HCT116 (cell line): ENCODE results near the gene RUNDC1. TPM values are rescaled to one million over a fixed set of nuclear protein-coding genes. Genes with fewer than 3 reads are reported as not detected.
"Not testable (repeated sequence)": the region's sequence is repeated elsewhere in the genome, so short reads cannot be mapped to it uniquely, and the experiment has no call there.

Source experiments
- ATAC-seq: fragments of 200-7000 bp; cut with Tn5 transposase; 2 replicates; pipeline ENCODE4 v1.9.1; 2020; ENCODE audit warnings: mild to moderate bottlenecking, moderate library complexity
- BruUV-seq: library from RNA; stranded (reverse); fragments of 400-500 nt; replicated peaks from 2 replicates; lab custom pipeline; 2021; lab: Mats Ljungman, UMichigan
- CTCF ChIA-PET: fragments of 300-600 bp; sonication (Branson Sonifier 250); formaldehyde crosslinking; loops from one replicate; lab custom pipeline; 2021; ENCODE audit warnings: antibody characterized with exemption; lab: Charles Lee
- POLR2A ChIA-PET: fragments of 300-600, 350-600 bp; sonication (Branson Sonifier 250); formaldehyde crosslinking; loops from one replicate; lab custom pipeline; 2021; ENCODE audit warnings: antibody characterized with exemption; lab: Charles Lee
- RAD21 ChIA-PET, 2 experiments: fragments of 300-600 bp; sonication (Branson Sonifier 250); formaldehyde crosslinking; loops; one replicate each; lab custom pipeline; 2023; ENCODE audit warnings: low total read pairs in 2 of 2; ENCODE audit not compliant: uncharacterized antibody in 2 of 2, unreplicated experiment in 2 of 2, low non-redundant PET in 1 of 2; lab: Charles Lee
- DNase-seq: peaks from one replicate; pipeline ENCODE4 v3.0.0-alpha.2; 2010; ENCODE audit warnings: low read depth, low spot score
- H2AFZ ChIP-seq: fragments of 200-600 bp; shearing (Covaris generic), sonication (generic); 2 replicates; pipeline ENCODE4 v1.6.1; 2017; ENCODE audit warnings: low read depth, mixed run types, mixed read lengths, antibody characterized with exemption, low read length; ENCODE audit not compliant: poor library complexity, severe bottlenecking
- H3K27ac ChIP-seq: 2 replicates; pipeline ENCODE4 v1.5.1; 2012; ENCODE audit warnings: low read depth, low read length
- H3K27me3 ChIP-seq: fragments of 200-600 bp; sonication (generic); 2 replicates; pipeline ENCODE4 v1.6.1; 2016; ENCODE audit warnings: mixed run types, low read length, mixed read lengths; ENCODE audit not compliant: insufficient read depth
- H3K36me3 ChIP-seq, 2 experiments: fragments of 200-500 bp in 1 of 2; fragments of 200-600 bp in 1 of 2; sonication (Bioruptor generic) in 1 of 2; sonication (generic) in 1 of 2; 2 replicates each; pipeline versions ENCODE4 v1.5.1 to v1.6.1; 2014 to 2016; ENCODE audit warnings: low read length in 2 of 2, inconsistent platforms in 1 of 2, mixed read lengths in 1 of 2, mixed run types in 1 of 2; ENCODE audit not compliant: insufficient read depth in 2 of 2, control insufficient read depth in 1 of 2
- H3K4me1 ChIP-seq, 2 experiments: fragments of 200-600 bp in 1 of 2; sonication (generic) in 1 of 2; 2 replicates each; pipeline versions ENCODE4 v1.5.1 to v1.6.1; 2012 to 2017; ENCODE audit warnings: low read length in 2 of 2, inconsistent platforms in 1 of 2, mild to moderate bottlenecking in 1 of 2, mixed read lengths in 1 of 2, mixed run types in 1 of 2, moderate library complexity in 1 of 2; ENCODE audit not compliant: insufficient read depth in 2 of 2, control insufficient read depth in 1 of 2
- H3K4me2 ChIP-seq: fragments of 200-600 bp; sonication (generic); 2 replicates; pipeline ENCODE4 v1.6.1; 2017; ENCODE audit warnings: mixed run types, low read length, mixed read lengths
- H3K4me3 ChIP-seq, 2 experiments: fragments of 200-600 bp in 1 of 2; sonication (generic) in 1 of 2; replicated peaks in 1 of 2; 2 replicates each; pipeline ENCODE4 v1.5.1; 2011 to 2016; ENCODE audit warnings: low read length in 2 of 2, control low read depth in 1 of 2, low read depth in 1 of 2, mild to moderate bottlenecking in 1 of 2, mixed read lengths in 1 of 2, mixed run types in 1 of 2
- H3K79me2 ChIP-seq: fragments of 200-600 bp; sonication (generic); 2 replicates; pipeline ENCODE4 v1.6.1; 2017; ENCODE audit warnings: mild to moderate bottlenecking, mixed run types, low read length, moderate library complexity, mixed read lengths; ENCODE audit not compliant: insufficient read depth
- H3K9ac ChIP-seq: fragments of 200-600 bp; sonication (generic); 2 replicates; pipeline ENCODE4 v1.6.1; 2016; ENCODE audit warnings: low read length, mixed read lengths
- H3K9me2 ChIP-seq: fragments of 200-600 bp; sonication (generic), shearing (Covaris generic); 2 replicates; pipeline ENCODE4 v1.6.1; 2017; ENCODE audit warnings: mixed run types, mild to moderate bottlenecking, moderate library complexity; ENCODE audit not compliant: insufficient read depth
- H3K9me3 ChIP-seq, 2 experiments: fragments of 200-500 bp in 1 of 2; fragments of 200-600 bp in 1 of 2; sonication (Bioruptor generic) in 1 of 2; sonication (generic) in 1 of 2; 2 replicates each; pipeline ENCODE4 v1.6.1; 2014 to 2017; ENCODE audit warnings: low read length in 2 of 2, mixed read lengths in 2 of 2, inconsistent platforms in 1 of 2, low read depth in 1 of 2, mild to moderate bottlenecking in 1 of 2, mixed run types in 1 of 2, moderate library complexity in 1 of 2; ENCODE audit not compliant: control insufficient read depth in 1 of 2, insufficient read depth in 1 of 2
- H4K20me1 ChIP-seq: fragments of 200-600 bp; sonication (generic), shearing (Covaris generic); 2 replicates; pipeline ENCODE4 v1.6.1; 2017; ENCODE audit warnings: mixed run types, mild to moderate bottlenecking, moderate library complexity; ENCODE audit not compliant: insufficient read depth
- CEBPB ChIP-seq: IDR thresholded peaks from 2 replicates; pipeline ENCODE4 v1.6.1; 2012; ENCODE audit warnings: low read depth
- FOSL1 ChIP-seq: IDR thresholded peaks from 2 replicates; pipeline ENCODE4 v1.6.1; 2012; ENCODE audit warnings: low read depth
- POLR2AphosphoS5 ChIP-seq: IDR thresholded peaks from 2 replicates; pipeline ENCODE4 v1.6.1; 2011; ENCODE audit warnings: mild to moderate bottlenecking, low read depth, low read length, moderate library complexity
- RAD21 ChIP-seq: IDR thresholded peaks from 2 replicates; pipeline ENCODE4 v1.6.1; 2012; ENCODE audit warnings: low read depth, mild to moderate bottlenecking
- REST ChIP-seq: IDR thresholded peaks from 2 replicates; pipeline ENCODE4 v1.6.1; 2012; ENCODE audit warnings: low read depth
- SRF ChIP-seq: IDR thresholded peaks from 2 replicates; pipeline ENCODE4 v1.6.1; 2012; ENCODE audit warnings: low read depth
- TCF7L2 ChIP-seq: IDR thresholded peaks from 2 replicates; pipeline ENCODE4 v1.7.0; 2011; ENCODE audit warnings: borderline replicate concordance, inconsistent platforms; ENCODE audit not compliant: insufficient read depth, insufficient read length; ENCODE audit errors: extremely low read depth
- ZFX ChIP-seq: fragments of 450-650 bp; IDR thresholded peaks from 2 replicates; pipeline ENCODE4 v1.6.1; 2017
- ZNF274 ChIP-seq: fragments of 200-500 bp; sonication (Bioruptor generic); IDR thresholded peaks from 2 replicates; pipeline ENCODE4 v1.6.1; 2014; ENCODE audit warnings: mild to moderate bottlenecking, low read depth, low read length, inconsistent platforms
- intact Hi-C: fragments of 100-400 bp; cut with micrococcal nuclease; formaldehyde crosslinking; loops from 2 replicates; pipeline ENCODE4 v1.10.0; 2022
- total RNA-seq: library from RNA; stranded (reverse); gene quantifications from one replicate; pipeline ENCODE4 v1.2.1, GENCODE V29; 2021; ENCODE audit not compliant: unreplicated experiment

RUNDC1 gene
- total RNA-seq, 1 experiment from 2014 or later: 13.0 TPM

- H3K9me3 ChIP-seq: no peaks in the 10 kb centered on the region
- ATAC-seq: no peak
Measured at GRCh38 chr17:42971589-42971988, 8.8 kb upstream of the RUNDC1 start.

GRCh38 chr17:42973323-42973722, 7.0 kb upstream of the RUNDC1 start:
- H3K9ac ChIP-seq, H3K27me3 ChIP-seq, H3K36me3 ChIP-seq, CTCF ChIA-PET, H3K4me3 ChIP-seq, ATAC-seq, H3K79me2 ChIP-seq, RAD21 ChIA-PET, BruUV-seq, DNase-seq, H2AFZ ChIP-seq, H3K9me2 ChIP-seq, H3K4me1 ChIP-seq, H3K9me3 ChIP-seq, H3K27ac ChIP-seq, H3K4me2 ChIP-seq, intact Hi-C loops, POLR2A ChIA-PET, H4K20me1 ChIP-seq: not testable (repeated sequence)

More at GRCh38 chr17:42971589-42971988, 8.8 kb upstream of the RUNDC1 start:
- no peaks in the 10 kb centered on the region for H3K36me3 ChIP-seq
- no peak overlapping the region for H3K27ac ChIP-seq
- no peak overlapping the region for H3K4me2 ChIP-seq
- TF ChIP-seq ZNF274 (no peak), RAD21 (no peak), ZFX (no peak), SRF (no peak), REST (no peak), POLR2AphosphoS5 (no peak), TCF7L2 (no peak), CEBPB (no peak), FOSL1 (no peak)
- no peak for DNase-seq
- peaks cover 1 to 8% of the 10 kb centered on the region in 2 experiments for H3K4me1 ChIP-seq
- intact Hi-C loops: no loop called here
- BruUV-seq: no TSS peak
- H3K4me3 ChIP-seq: no peak overlapping the region
- no peaks in the 10 kb centered on the region for H3K27me3 ChIP-seq
- H3K79me2 ChIP-seq: no peaks in the 10 kb centered on the region
- no peaks in the 10 kb centered on the region for H4K20me1 ChIP-seq
- CTCF ChIA-PET: no interaction called here
- H3K9me2 ChIP-seq: no peaks in the 10 kb centered on the region
- RAD21 ChIA-PET: no interaction called here
- no peak overlapping the region for H3K9ac ChIP-seq
- no peak overlapping the region for H2AFZ ChIP-seq
- POLR2A ChIA-PET: no interaction called here
